ENCODE measurements around the gene TMEM43. TPM values are rescaled to one million over a fixed set of nuclear protein-coding genes. Genes with fewer than 3 reads are reported as not detected.

The TMEM43 gene
- polyA plus RNA-seq, 1 of the 3 experiments (the other 2 are of a cell fraction): 105 TPM

- Histone ChIP-seq H3K4me1 (ENCODE audit: control insufficient read depth in 1 of 2, insufficient read depth in 2 of 2, low read depth in 1 of 2, low read length in 1 of 2) (no peaks in the 10 kb centered on the region; a peak in 1 of 4 replicates), H3K9me3 (no peaks in the 10 kb centered on the region), H4K20me1 (ENCODE audit: insufficient read depth) (peaks cover 6% of the 10 kb centered on the region), H3K4me2 (no peak overlapping the region), H3K9me2 (no peaks in the 10 kb centered on the region), H3K27ac (ENCODE audit: low read depth in 2 of 2, low read length in 1 of 2) (no peak overlapping the region), H3F3A (replicated peaks; ENCODE audit: insufficient read depth) (peaks cover 5% of the 10 kb centered on the region), H2AFZ (ENCODE audit: low read depth) (no peak overlapping the region), H3K79me2 (ENCODE audit: insufficient read depth) (peaks cover 19% of the 10 kb centered on the region), H3K9ac (no peak overlapping the region), H3K4me3 (ENCODE audit: low read depth in 2 of 2, low read length in 1 of 2) (no peak overlapping the region), H3K36me3 (replicated peaks in 1 of 2; ENCODE audit: control insufficient read depth in 1 of 2, insufficient read depth in 2 of 2, low read length in 1 of 2) (peaks cover 35 to 92% of the 10 kb centered on the region in 2 experiments), H3K27me3 (ENCODE audit: insufficient read depth) (no peaks in the 10 kb centered on the region)
- TF ChIP-seq SMC3 (IDR thresholded peaks at IDR 0.05; ENCODE audit: low read depth, low read length) (no peak), USF1 (IDR thresholded peaks at IDR 0.05; ENCODE audit: borderline replicate concordance, low read depth) (no peak), SIN3A (IDR thresholded peaks at IDR 0.05; ENCODE audit: borderline replicate concordance, low read depth, low read length) (no peak)
- CTCF ChIA-PET: interaction anchor here (1.5 kb wide), 1 partner anchor 238 kb away, joined by 6 read pairs; no protein-coding TSS in a partner anchor
- POLR2A ChIA-PET: interaction anchor here (0.8 kb wide), 1 partner anchor 9 kb away, joined by 4 read pairs; the partner anchor contains the start of genes CHCHD4 and TMEM43
- no peak for DNase-seq
- 100% methylated on average over 1 of the region's 5 CpGs for WGBS (ENCODE audit: low lambda C conversion rate)
These were observed 9.0 kb downstream of the TMEM43 start for GRCh38 chr3:14133876-14134275.

DNA sequence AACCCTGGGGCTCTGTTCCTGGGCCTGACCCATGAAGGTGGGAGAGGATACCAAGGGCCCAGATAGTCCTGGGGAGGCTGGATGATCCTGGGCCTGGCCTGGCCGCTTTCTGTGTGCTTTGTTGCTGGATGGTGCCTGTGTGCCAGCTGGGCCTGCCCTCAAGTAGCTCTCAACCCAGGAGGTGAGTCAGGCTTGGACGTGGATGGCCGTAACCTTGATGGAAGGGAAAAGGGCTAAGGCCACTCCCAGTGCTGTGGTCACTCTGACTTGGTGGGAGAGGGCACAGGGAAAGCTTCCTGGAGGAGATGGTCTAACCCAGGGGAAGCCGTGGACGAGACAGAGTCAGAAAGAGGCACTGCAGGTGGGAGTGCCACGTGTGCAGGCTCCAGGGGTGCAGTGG lies 9.4 kb downstream of the TMEM43 start:
- Histone ChIP-seq H3K9ac (no peak overlapping the region), H3K27me3 (ENCODE audit: insufficient read depth) (no peaks in the 10 kb centered on the region), H2AFZ (ENCODE audit: low read depth) (no peak overlapping the region), H3K9me2 (no peaks in the 10 kb centered on the region), H3K4me3 (ENCODE audit: low read depth in 2 of 2, low read length in 1 of 2) (no peak overlapping the region), H3K4me2 (no peak overlapping the region), H3K9me3 (no peaks in the 10 kb centered on the region), H3K4me1 (ENCODE audit: control insufficient read depth in 1 of 2, insufficient read depth in 2 of 2, low read depth in 1 of 2, low read length in 1 of 2) (no peaks in the 10 kb centered on the region; a peak in 1 of 4 replicates), H3K27ac (ENCODE audit: low read depth in 2 of 2, low read length in 1 of 2) (no peak overlapping the region), H4K20me1 (ENCODE audit: insufficient read depth) (0 out of 2 replicates have a peak, but pooled peaks cover 3% of the 10 kb centered on the region), H3F3A (replicated peaks; ENCODE audit: insufficient read depth) (peaks cover 5% of the 10 kb centered on the region), H3K79me2 (ENCODE audit: insufficient read depth) (peaks cover 16% of the 10 kb centered on the region), H3K36me3 (replicated peaks in 1 of 2; ENCODE audit: control insufficient read depth in 1 of 2, insufficient read depth in 2 of 2, low read length in 1 of 2) (peaks cover 33 to 93% of the 10 kb centered on the region in 2 experiments)
- no peak for DNase-seq
- TF ChIP-seq GATA2 (CRISPR knock-in tag; IDR thresholded peaks at IDR 0.05): no peak
- TF ChIP-seq TCF12 (IDR thresholded peaks at IDR 0.05): no peak
- no peak for TF ChIP-seq ELF1 (IDR thresholded peaks at IDR 0.05)
- no peak for TF ChIP-seq RFX5 (IDR thresholded peaks at IDR 0.05; ENCODE audit: low read length)
- POLR2A ChIA-PET: no interaction called here
- CTCF ChIA-PET: interaction anchor here (1.5 kb wide), 1 partner anchor 238 kb away, joined by 6 read pairs; no protein-coding TSS in a partner anchor
- 87% methylated on average over 5 of the region's 6 CpGs for whole genome bisulfite sequencing (ENCODE audit: low lambda C conversion rate)

GRCh38 chr3:14135581-14135980 lies 10.7 kb downstream of the TMEM43 start:
- Histone ChIP-seq H3K9ac (no peak overlapping the region), H3K4me2 (no peak overlapping the region), H3K36me3 (replicated peaks in 1 of 2; ENCODE audit: control insufficient read depth in 1 of 2, insufficient read depth in 2 of 2, low read length in 1 of 2) (peaks cover 28 to 92% of the 10 kb centered on the region in 2 experiments), H3K9me2 (no peaks in the 10 kb centered on the region), H2AFZ (ENCODE audit: low read depth) (no peak overlapping the region), H3F3A (replicated peaks; ENCODE audit: insufficient read depth) (peaks cover 5% of the 10 kb centered on the region), H3K9me3 (no peaks in the 10 kb centered on the region), H3K27me3 (ENCODE audit: insufficient read depth) (no peaks in the 10 kb centered on the region), H4K20me1 (ENCODE audit: insufficient read depth) (no peaks in the 10 kb centered on the region), H3K4me3 (ENCODE audit: low read depth in 2 of 2, low read length in 1 of 2) (no peak overlapping the region), H3K4me1 (ENCODE audit: control insufficient read depth in 1 of 2, insufficient read depth in 2 of 2, low read depth in 1 of 2, low read length in 1 of 2) (no peaks in the 10 kb centered on the region; a peak in 1 of 4 replicates), H3K27ac (ENCODE audit: low read depth in 2 of 2, low read length in 1 of 2) (no peak overlapping the region), H3K79me2 (ENCODE audit: insufficient read depth) (peaks cover 7% of the 10 kb centered on the region)
- POLR2A ChIA-PET: no interaction called here
- no peak for TF ChIP-seq EZH2phosphoT487 (IDR thresholded peaks at IDR 0.05; ENCODE audit: borderline replicate concordance, low read depth)
- 97% methylated on average over 5 of the region's 11 CpGs for WGBS (ENCODE audit: low lambda C conversion rate)
- no peak for DNase-seq
- CTCF ChIA-PET: no interaction called here
